OCI-LY7 (cell line): ENCODE data around the gene ADPGK.

Experiments
- CTCF ChIP-seq: fragments of 200-600 bp; sonication (generic); conservative IDR thresholded peaks from 2 replicates; pipeline ENCODE4 v1.5.1; 2014; ENCODE audit warnings: mild to moderate bottlenecking, antibody characterized with exemption, low read length, moderate library complexity, mixed read lengths
- EZH2phosphoT487 ChIP-seq: fragments of 200-600 bp; sonication (generic); IDR thresholded peaks from 2 replicates; pipeline ENCODE4 v1.6.1; 2018; ENCODE audit warnings: low read depth, borderline replicate concordance, mild to moderate bottlenecking, mixed run types, antibody characterized with exemption, low read length, moderate library complexity, mixed read lengths

GRCh38 chr15:72797834-72798233 lies 14.3 kb upstream of the ADPGK start:
- no peak for TF ChIP-seq CTCF
- no peak for TF ChIP-seq EZH2phosphoT487
